Suprapubic skin (tissue), 4 donors: ENCODE results near the gene SPINK5. TPM values are rescaled to one million over a fixed set of nuclear protein-coding genes. Genes with fewer than 3 reads are reported as not detected.

Experiments
- DNase-seq, 2 donors: peaks; one replicate each; pipeline ENCODE4 v3.0.0-alpha.2; 2019; ENCODE audit warnings: low spot score in 2 of 2
- H3K27ac ChIP-seq: fragments of 200-600 bp; sonication (generic); one replicate; pipeline ENCODE4 v1.5.1; 2019
- H3K27me3 ChIP-seq: fragments of 200-600 bp; sonication (generic); one replicate; pipeline ENCODE4 v1.5.1; 2019
- H3K36me3 ChIP-seq: fragments of 200-600 bp; sonication (generic); one replicate; pipeline ENCODE4 v1.5.1; 2019
- H3K4me1 ChIP-seq: fragments of 200-600 bp; sonication (generic); one replicate; pipeline ENCODE4 v1.5.1; 2019
- H3K4me3 ChIP-seq: fragments of 200-600 bp; sonication (generic); one replicate; pipeline ENCODE4 v1.5.1; 2019; ENCODE audit warnings: mild to moderate bottlenecking
- H3K9me3 ChIP-seq: fragments of 200-600 bp; sonication (generic); one replicate; pipeline ENCODE4 v1.5.1; 2019
- CTCF ChIP-seq, 2 donors: fragments of 200-600 bp in 1 of 2; fragments of 450-650 bp in 1 of 2; sonication (generic) in 1 of 2; IDR thresholded peaks; one replicate each; pipeline ENCODE4 v1.5.1; 2016 to 2019; ENCODE audit warnings: antibody characterized with exemption in 2 of 2, mild to moderate bottlenecking in 1 of 2, moderate library complexity in 1 of 2
- EP300 ChIP-seq: sonication (generic); formaldehyde crosslinking; IDR thresholded peaks from one replicate; pipeline ENCODE4 v1.6.1; 2017; ENCODE audit warnings: antibody characterized with exemption
- POLR2A ChIP-seq, 2 donors: fragments of 450-650 bp; IDR thresholded peaks; one replicate each; pipeline ENCODE4 v1.6.1; 2017; ENCODE audit warnings: antibody characterized with exemption in 2 of 2, mild to moderate bottlenecking in 2 of 2, moderate library complexity in 2 of 2
- POLR2AphosphoS5 ChIP-seq, 3 donors: sonication (generic); formaldehyde crosslinking; IDR thresholded peaks; one replicate each; pipeline ENCODE4 v1.6.1; 2017; ENCODE audit warnings: antibody characterized with exemption in 3 of 3
- WGBS: methylation state at CpG from one replicate; pipeline ENCODE4 v1.1.5; 2018; 5-methylcytosine and 5-hydroxymethylcytosine counted together
- total RNA-seq, 4 donors: library from RNA; depleted of rRNA; stranded (reverse); fragments of >200 nt; gene quantifications; one replicate each; pipeline ENCODE4 v1.1.0, GENCODE V29; 2016

The SPINK5 gene
- 100 to 1,000 TPM; 172 to 373 (median 245) TPM for total RNA-seq

DNA sequence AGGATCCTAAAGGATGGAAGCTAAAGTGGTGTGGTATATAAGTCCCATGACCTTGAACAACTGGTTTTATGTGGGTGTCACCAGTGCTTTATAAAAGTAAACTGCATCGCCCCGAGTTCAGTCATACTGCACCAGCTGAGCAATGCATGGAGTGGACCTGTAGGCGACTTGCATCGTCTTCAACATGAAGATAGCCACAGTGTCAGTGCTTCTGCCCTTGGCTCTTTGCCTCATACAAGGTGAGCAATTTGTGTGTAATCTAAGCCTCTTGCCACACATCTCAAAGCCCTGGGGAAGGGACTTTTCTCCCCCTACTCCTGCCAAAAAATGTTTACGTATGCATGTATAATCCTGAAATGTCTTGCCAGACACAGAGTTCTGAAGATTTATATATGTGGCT, at the start of gene SPINK5:
SPINK5 (plus strand) TSS at position 120 of the 400 bp plus-strand sequence; CDS start at position 185, 65 bp downstream.
- Histone ChIP-seq H3K4me3 (no peak within 1 kb of the TSS), H3K27ac (no peak within 1 kb of the TSS), H3K9me3 (no peaks in the 10 kb centered on the region), H3K36me3 (no peaks in the 10 kb centered on the region), H3K4me1 (peaks cover 3% of the 10 kb centered on the region), H3K27me3 (no peaks in the 10 kb centered on the region)
- TF ChIP-seq CTCF (IDR thresholded peaks at IDR 0.05) (no peak), POLR2AphosphoS5 (IDR thresholded peaks at IDR 0.05) (peak in 1 of 3 donors; percentile 17), POLR2A (IDR thresholded peaks at IDR 0.05) (no peak)
- 59% methylated on average over 5 of the region's 5 CpGs for whole genome bisulfite sequencing
- DNase-seq: no peak

DNA sequence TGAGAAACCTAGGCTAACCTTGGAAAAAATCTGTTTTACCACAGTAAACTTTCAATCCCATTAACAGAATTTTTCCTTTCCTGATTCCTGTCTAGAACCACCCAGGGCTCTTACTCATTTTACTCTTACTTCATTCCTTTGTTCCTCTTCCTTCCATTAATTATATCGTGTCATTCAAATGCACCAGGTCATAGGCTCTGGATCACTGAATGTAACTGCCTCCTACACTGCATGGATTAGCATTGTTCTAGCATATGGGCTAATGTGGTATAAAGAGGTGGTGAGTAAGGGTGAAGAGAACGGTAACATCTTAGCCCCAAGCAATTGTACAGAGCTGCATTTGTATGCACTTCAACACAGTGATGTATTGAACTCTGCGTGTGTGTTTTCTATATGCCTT, 49.5 kb upstream of the SPINK5 start:
- H3K4me1 ChIP-seq: no peaks in the 10 kb centered on the region
- no peak for DNase-seq
- no peaks in the 10 kb centered on the region for H3K36me3 ChIP-seq
- H3K9me3 ChIP-seq: no peaks in the 10 kb centered on the region
- no peak overlapping the region for H3K27ac ChIP-seq
- 75% methylated on average over 3 of the region's 3 CpGs for WGBS
- no peak overlapping the region for H3K4me3 ChIP-seq
- TF ChIP-seq EP300: no peak
- no peak for TF ChIP-seq CTCF (IDR thresholded peaks at IDR 0.05)
- TF ChIP-seq POLR2AphosphoS5 (IDR thresholded peaks at IDR 0.05): no peak
- no peak for TF ChIP-seq POLR2A (IDR thresholded peaks at IDR 0.05)
- no peaks in the 10 kb centered on the region for H3K27me3 ChIP-seq

DNA sequence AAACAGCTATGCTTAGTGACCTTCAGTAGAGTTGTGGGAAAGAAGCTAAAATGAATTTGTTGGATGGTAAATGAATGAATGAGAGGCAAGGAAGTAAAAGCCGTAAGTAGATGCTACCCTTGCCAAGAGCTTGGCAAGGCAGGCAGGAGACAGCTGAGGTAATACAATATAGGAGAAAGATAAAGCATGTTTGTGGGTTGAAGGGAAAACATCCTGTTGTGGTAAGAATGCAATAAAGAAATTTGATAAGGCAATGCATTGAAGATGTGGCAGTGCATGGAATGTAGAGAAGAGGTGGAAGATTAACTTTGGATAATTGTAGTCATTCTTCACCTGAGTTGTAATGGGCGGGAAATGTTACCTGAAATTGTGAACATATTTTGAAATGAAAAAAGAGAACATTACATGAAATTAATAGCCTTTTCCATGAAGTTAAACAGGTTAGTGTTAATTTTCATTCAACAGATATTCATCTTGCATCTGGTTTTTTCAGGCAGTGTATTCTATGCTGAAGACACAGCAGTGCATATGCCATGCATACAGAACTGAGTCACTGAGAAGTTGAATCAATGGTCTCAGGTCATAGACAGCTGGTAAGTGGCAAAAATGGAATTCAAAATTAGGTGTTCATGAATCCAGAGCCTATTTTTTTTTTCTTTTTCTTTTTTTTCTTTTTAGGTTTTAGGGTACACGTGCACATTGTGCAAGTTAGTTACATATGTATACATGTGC, 43.4 kb upstream of the SPINK5 start:
- WGBS: 74% methylated on average over 3 of the region's 3 CpGs
- Histone ChIP-seq H3K27me3 (no peaks in the 10 kb centered on the region), H3K4me1 (no peaks in the 10 kb centered on the region), H3K9me3 (no peaks in the 10 kb centered on the region), H3K27ac (no peak overlapping the region), H3K36me3 (no peaks in the 10 kb centered on the region), H3K4me3 (no peak overlapping the region)
- TF ChIP-seq POLR2AphosphoS5 (IDR thresholded peaks at IDR 0.05): no peak
- DNase-seq: no peak

GRCh38 chr5:148027505-148027904, 36.3 kb upstream of the SPINK5 start:
- no peaks in the 10 kb centered on the region for H3K9me3 ChIP-seq
- WGBS: 72% methylated on average over 3 of the region's 3 CpGs
- no peak overlapping the region for H3K4me3 ChIP-seq
- no peak overlapping the region for H3K27ac ChIP-seq
- no peak for DNase-seq
- no peaks in the 10 kb centered on the region for H3K36me3 ChIP-seq
- TF ChIP-seq POLR2AphosphoS5 (IDR thresholded peaks at IDR 0.05): no peak
- TF ChIP-seq EP300: no peak
- TF ChIP-seq POLR2A (IDR thresholded peaks at IDR 0.05): no peak
- no peak for TF ChIP-seq CTCF (IDR thresholded peaks at IDR 0.05)
- H3K4me1 ChIP-seq: no peaks in the 10 kb centered on the region
- no peaks in the 10 kb centered on the region for H3K27me3 ChIP-seq

GRCh38 chr5:148029131-148029530, 34.6 kb upstream of the SPINK5 start:
- Histone ChIP-seq H3K4me1 (no peaks in the 10 kb centered on the region), H3K36me3 (no peaks in the 10 kb centered on the region), H3K9me3 (no peaks in the 10 kb centered on the region), H3K27ac (no peak overlapping the region), H3K27me3 (no peaks in the 10 kb centered on the region), H3K4me3 (no peak overlapping the region)
- TF ChIP-seq POLR2A (IDR thresholded peaks at IDR 0.05): no peak
- no peak for TF ChIP-seq EP300
- no peak for TF ChIP-seq POLR2AphosphoS5 (IDR thresholded peaks at IDR 0.05)
- TF ChIP-seq CTCF (IDR thresholded peaks at IDR 0.05): no peak
- no peak for DNase-seq
- WGBS: 91% methylated on average over 4 of the region's 4 CpGs
